KBM-7 (cell line): ENCODE data around the gene UBR4.
"Not testable (repeated sequence)": the region's sequence is repeated elsewhere in the genome, so short reads cannot be mapped to it uniquely, and the experiment has no call there.

Source experiments
- DNase-seq: peaks from one replicate; pipeline ENCODE4 v3.0.0-alpha.2; 2015
- in situ Hi-C: fragments of 300-500 bp; cut with MboI; formaldehyde crosslinking; loops from 2 replicates; pipeline ENCODE4 v1.14.3; 2020; ENCODE audit warnings: low sequenced_read_pairs, low pct_unique_long_range_greater_than_20kb, mixed read lengths

The UBR4 gene

DNA sequence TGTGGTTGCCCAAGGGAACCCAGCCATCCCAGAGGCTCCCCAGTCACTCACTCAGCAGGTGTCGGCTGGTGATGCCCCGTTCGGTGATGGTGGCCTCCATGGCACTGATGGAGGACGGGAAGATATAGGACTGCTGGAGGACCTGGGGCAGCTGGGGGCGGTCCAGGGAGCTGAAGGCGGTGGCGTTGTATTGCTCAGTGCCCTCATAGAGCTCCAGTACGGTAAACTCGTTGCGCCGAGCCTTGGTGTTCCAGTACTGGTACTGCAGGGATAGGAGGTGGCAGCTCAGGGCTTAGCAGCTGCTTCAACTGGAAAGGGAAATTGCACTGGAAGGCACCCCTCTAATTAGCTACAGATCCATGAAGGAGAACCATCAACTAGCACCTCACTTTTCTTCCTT is 12.5 kb upstream of the UBR4 start:
- in situ Hi-C loops = no loop called here

DNA sequence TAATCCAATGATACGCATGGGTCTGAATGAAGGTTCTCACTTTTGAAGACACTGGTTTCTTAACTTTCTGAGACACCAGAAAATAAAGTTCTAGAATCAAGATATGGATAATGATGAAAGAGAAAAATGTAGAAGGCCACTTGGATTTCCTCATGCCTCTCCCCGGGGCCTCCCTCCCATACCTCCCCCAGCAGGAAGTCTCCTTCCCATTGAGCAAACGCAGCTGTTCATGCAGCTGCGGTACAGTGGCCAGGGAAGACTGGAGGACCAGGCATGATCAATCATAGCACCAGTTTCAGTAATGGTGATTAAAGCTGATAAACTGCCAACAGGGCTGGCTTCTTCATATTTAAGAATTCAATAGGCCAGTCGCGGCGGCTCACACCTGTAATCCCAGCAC is 10.9 kb upstream of the UBR4 start:
- in situ Hi-C loops = no loop called here
- no peak for DNase-seq

More for the DNA sequence above, 12.5 kb upstream of the UBR4 start:
- no peak for DNase-seq

DNA sequence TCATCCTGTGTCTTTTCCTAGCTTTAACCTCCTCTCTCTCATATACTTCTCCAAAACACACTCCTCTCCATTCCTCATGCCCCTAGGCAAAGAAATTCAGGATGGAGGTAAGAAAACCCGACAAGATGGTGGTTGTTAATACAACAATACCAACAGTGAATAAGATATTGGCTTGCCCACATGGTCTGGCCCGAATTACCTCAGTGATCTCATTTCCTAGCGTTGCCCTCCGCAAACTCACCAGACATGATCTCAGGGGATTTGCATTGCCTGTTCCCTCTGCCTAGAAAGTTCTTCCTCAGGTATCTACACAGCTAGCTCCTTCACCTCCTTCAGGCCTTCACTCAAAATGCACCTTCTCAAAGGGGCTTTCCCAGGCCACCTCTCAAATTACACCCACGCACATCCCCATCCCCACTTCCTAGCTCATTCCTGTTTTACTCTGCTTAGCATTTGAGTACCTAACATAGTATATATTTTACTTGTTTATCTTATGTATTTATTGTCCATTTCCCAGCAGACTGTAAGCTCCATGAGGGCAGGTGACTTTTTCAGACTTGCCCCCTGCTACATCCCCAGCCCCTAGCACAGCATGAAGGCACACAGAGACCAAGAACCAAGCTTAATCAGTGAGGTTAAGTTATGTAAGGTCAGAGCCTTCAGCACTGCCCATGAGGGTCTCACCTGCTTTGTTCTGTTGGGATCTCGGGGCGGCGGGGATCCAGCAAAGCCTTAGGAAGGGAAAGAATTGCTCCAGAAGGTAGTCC is 10.2 kb upstream of the UBR4 start:
- no peak for DNase-seq
- in situ Hi-C loops = no loop called here

DNA sequence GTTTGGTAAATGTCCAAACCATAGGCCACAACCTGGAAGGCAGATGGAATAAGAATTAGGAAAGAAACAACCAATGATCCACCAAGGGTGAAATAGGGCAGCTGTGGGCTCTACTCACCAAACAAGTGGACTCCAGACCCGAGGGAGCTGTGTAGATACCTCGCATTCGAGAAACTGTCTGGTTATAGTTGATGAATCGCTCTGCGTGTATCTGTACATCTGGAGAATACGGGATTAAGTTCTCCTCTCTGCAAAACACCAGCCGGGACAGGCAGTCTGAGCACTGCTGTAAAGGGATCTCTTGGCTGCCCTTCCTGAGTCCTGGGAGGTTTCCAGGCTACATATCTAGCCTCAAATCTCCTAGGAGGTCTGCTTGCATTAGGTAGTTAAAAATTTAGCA is 9.4 kb upstream of the UBR4 start:
- in situ Hi-C loops = no loop called here
- no peak for DNase-seq

DNA sequence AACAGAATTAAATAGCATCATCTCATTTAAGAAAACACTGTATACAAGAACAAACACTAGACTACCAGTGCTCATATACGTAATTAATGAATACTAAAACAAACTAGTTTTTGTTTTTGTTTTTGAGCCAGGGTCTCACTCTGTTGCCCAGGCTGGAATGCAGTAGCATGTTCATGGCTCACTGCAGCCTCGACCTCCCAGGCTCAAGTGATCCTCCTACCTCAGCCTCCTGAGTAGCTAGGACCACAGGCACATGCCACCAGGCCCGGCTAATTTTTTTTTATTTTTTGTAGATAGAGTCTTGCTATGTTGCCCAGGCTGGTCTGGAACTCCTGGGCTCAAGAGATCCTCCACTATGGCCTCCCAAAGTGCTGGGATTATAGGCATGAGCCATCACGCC is 6.5 kb upstream of the UBR4 start:
- DNase-seq, in situ Hi-C loops: not testable (repeated sequence)

DNA sequence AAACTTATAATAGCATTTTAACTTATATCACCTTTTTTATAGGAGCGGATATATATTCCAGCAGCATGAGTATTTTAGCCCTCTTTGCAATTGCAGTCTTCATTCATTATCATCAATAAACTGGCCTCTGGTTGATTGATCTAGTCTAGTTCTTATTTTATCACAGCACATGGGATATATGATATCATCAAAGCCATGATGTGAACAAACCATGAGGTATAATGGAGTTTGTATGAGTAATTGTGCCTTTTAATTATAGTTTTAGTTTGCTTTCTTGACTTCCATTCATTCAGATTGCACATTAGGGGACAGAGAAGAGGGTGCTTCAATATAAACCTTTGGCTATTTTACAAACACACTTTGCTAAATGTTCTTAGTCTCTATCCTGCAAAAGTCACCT is 3.5 kb upstream of the UBR4 start:
- DNase-seq = no peak
- in situ Hi-C loops = no loop called here

DNA sequence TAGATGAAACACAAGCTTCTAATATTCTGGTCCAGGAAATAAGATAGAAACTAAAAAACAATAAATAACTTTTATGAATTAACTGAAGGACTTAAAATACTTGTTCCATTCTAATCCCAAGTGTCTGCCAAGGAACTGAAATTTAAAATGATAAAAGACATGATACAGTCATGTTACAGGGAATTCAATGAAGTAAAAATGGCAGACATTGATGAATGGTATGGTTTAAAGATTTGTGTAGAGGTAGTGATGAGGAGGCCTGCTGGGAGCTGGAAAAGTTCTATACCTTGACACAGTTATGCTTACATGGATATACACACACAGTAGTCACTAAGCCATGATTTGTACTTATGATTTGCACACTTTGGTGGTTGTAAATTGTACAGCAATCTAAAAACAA is 2.1 kb upstream of the UBR4 start:
- in situ Hi-C loops = no loop called here

DNA sequence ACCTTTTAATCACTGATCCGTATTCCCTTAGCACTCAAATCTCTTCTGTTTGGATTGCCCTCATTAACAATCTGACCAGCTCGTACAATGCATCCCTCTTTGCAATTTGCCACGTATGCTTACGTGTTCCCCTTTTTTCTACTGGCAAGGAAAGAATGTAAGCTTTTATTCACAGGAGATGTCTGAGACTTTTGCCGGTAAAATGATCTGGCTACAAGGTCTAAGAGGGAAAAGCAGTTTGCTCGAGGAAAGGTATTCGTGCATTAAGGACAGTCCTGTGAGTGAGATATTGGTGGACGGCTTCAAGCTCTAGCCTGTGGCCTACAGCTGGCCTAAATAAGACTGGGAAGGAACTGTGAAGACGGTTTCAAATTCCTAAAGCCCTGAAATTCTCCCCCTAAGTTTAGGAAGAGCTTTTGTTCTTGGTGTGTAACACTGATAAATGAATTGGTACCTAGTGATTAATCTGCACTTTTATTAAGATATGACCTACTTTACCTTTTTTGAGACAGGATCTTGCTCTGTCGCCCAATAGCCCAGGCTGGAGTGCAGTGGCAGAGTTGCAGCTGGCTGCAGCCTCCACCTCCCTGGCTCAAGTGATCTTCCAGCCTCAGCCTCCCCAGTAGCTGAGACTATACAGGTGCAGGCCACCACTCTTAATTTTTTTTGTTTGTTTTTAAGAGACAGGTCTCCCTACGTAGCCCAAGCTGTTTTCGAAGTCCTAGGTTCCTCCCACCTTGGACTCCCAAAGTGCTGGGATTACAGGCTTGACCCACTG is 895 bp upstream of the UBR4 start:
- peak; percentile 63 for DNase-seq
- in situ Hi-C loops = no loop called here

More for the DNA sequence above, 2.1 kb upstream of the UBR4 start:
- DNase-seq = no peak

DNA sequence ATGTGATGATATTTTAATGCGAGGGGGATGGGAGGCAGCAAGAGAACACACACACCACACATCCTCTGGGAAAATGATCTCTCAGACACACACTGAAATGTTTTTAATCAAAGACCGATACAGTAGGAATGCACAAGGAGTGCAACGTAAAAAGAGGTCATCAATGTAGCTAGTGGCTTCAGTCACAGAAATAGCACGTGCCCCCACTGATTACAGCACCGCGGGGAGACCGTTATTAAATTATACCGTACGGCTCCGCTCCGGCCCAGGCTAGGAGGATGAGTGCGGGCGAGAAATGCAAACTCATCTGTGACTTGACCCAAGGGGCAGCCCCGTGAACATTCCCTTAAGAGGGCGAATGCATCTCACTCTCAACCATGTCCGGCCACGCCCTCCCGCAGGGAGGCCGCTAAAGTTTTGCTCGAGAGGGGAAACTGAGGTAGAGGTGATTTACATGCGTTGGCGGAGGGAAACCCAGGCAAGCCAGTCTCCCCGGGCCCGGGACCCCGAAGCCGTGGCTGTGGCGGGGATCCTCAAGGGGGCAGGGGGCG is 552 bp downstream of the UBR4 start:
- in situ Hi-C loops = no loop called here
- no peak for DNase-seq

DNA sequence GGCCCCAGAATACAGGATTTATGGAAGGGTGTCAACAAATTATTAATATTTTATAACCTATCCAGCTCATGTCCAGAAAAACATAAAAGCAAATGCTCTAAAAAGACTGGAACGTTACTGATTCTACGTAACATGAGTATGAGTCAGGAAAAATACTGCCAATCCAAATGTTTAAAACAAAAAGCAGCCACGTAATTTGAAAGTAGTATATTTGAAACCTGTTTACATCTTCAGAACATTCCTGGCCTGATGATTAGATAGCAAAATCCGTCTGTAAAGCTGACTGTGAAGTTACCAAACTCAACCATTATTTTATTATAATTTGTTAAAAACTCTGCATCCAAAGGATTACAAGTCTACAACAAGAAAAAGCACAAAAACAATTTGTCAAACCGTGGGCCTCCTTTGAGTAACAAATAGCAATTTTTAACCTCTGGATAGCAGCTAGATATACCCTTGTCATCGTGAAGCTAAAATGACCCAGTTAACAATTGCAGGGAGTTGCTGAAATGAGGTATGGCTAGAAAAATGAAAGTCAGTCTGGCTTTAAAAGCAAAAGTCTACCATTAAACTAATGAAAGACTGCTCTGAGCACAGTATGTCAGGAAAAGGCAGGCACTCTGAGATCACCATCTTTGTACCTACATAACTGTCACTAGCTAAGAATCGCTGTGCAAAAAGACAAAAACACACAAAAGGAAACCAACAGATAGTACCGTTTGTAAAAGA is 1.2 kb downstream of the UBR4 start:
- in situ Hi-C loops = no loop called here
- no peak for DNase-seq

DNA sequence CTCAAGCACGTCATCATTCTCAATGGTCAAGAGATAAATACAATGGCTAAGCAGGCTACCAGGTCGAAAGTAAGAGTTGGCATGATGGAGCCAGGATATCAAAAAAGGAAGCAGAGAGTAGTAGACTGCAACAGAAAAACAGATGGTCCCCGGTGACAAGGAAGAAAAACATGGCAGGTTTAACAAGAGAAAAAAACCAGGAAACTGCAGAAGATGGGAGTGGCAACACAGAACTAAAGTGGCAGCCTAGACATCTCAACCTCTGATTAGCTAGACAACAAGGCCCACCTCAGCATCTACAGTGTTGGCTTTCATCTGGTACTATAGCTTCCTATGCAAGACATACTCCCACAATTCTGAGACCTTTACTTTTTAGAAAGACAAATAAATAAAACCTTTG is 3.1 kb downstream of the UBR4 start:
- DNase-seq = peak; percentile 64
- in situ Hi-C loops = no loop called here

DNA sequence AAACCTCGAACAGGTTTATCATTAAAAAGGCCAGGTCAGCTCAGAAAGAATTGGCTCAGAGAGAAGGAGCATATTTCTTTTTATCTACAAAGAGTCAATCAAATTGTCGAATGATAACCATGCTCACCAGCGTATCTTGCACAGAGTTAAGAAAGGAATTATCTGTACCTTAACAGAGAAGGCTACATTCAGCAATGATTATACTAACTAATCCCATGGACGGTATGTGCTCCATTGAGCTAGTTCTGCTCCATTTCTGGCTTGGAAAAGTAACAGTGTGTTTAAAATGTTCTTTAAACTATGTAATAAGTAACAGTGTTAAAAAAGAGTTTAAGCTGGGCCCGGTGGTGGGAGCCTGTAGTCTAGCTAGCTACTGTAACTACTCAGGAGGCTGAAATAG is 4.2 kb downstream of the UBR4 start:
- in situ Hi-C loops = no loop called here

DNA sequence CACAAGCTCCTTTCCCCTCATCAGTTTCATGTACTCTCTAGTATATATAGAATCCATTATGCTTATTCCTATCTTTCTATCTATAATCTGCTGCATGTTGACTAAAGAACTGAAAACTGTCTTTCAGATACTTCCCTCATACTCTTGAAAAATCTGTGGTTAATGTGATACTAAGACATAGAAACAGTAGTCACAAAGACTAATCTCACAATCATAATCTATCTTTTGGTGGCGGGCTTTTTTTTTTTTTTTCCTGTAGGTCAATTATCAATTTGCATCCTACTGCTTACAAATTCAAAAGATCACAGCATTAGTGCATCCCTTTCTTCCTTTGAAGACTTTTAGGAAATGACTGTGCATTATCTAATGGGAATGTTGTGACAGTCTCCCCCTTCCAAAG is 4.7 kb downstream of the UBR4 start:
- DNase-seq = no peak
- in situ Hi-C loops = no loop called here

More for the DNA sequence above, 4.2 kb downstream of the UBR4 start:
- DNase-seq = no peak

DNA sequence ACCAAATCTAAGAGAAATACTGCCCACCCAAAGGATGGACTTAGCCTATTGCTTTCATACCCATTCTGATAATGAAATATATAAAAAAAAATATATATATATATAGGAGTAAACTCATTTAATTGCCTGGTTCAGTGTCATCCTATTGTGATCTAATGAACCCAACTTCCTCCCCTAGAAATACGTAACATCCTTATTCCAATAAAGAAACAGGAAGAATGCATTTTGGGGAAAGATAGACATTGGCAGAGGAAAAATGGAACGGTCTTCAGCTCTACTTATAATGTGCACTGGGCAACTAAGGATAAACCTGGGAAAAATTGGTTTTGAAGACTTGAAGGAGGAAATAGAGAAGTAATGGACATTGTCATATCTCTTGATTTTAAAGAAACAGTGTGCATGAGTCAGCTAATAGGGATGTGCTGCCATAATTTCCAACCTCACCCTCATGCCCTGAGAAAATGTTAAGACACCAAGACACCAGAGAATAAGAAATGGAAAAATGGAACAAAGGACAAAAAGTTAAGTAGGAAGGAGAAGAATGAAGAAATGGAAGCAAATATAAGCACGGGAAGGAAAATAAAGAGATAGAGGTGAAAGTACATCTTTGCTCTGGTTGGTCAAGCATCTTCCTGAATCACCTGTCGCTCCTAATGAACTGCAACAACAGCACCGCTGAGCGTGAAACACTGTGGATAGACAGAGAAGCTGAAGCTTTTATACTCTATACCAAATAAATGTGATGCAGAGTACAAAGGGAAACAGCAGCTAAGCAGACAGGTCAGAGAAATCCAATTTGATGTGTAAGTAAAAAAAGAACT is 5.4 kb downstream of the UBR4 start:
- DNase-seq = peak; percentile 20
- in situ Hi-C loops = no loop called here

DNA sequence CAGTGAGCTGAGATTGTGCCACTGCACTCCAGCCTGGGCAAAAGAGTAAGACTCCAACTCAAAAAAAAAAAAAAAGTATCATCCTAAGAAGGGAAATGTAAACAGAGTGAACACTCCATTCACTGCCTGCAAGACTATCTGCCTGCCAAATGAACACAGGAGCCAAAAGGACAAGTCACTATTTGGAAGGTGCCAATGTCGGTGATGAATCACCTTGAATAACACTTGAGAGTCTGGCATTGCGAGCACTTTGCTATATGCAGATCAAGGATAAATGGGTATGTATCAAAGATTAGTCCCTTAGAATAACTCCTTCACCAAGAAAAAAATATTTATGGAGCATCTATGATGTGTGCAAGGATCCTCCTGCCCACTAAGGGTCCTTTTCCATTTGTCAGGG is 6.6 kb downstream of the UBR4 start:
- no peak for DNase-seq
- in situ Hi-C loops = no loop called here

DNA sequence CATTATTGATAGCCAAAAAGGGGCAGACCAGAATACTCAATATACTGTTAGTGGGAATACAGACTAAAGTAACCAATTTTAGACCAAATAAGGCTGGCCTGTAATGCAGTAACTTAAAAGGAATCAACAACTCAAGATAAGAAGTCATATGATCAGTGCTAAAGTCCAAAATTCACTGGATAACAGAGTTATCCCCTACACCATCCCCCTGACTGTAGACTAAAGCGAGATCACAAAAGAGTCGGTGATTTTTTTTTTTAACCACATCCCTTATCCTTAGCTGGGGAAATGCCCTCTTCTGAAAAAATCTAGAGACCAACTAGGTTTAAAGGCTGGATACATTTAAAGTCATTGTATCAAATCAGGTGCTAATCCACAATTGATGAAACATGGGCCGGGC is 7.7 kb downstream of the UBR4 start:
- in situ Hi-C loops = no loop called here
- DNase-seq = no peak

DNA sequence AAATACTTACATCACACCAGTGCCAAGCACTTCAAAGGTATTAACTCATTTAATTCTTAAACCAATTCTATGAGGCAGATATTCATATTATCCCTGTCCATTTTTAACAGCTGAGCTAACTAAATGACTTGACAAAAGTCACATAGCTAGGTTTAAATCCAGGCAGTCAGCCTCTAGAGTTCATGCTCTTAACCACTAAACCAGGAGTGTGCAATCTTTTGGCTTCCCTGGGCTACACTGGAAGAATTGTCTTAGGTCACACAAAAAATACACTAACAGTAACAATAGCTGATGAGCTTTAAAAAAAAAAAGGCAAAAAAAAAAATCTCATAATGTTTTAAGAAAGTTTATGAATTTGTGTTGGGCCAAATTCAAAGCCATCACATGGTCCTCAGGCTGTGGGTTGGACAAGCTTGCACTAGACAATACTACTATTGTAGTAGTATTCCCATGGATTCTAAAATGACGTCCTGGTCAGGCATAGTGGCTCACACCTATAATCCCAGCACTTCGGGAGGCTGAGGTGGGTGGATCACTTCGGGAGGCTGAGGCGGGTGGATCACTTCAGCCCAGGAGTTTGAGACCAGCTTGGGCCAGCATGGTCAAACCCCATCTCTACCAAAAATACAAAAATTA is 10.0 kb downstream of the UBR4 start:
- in situ Hi-C loops = no loop called here
- no peak for DNase-seq

DNA sequence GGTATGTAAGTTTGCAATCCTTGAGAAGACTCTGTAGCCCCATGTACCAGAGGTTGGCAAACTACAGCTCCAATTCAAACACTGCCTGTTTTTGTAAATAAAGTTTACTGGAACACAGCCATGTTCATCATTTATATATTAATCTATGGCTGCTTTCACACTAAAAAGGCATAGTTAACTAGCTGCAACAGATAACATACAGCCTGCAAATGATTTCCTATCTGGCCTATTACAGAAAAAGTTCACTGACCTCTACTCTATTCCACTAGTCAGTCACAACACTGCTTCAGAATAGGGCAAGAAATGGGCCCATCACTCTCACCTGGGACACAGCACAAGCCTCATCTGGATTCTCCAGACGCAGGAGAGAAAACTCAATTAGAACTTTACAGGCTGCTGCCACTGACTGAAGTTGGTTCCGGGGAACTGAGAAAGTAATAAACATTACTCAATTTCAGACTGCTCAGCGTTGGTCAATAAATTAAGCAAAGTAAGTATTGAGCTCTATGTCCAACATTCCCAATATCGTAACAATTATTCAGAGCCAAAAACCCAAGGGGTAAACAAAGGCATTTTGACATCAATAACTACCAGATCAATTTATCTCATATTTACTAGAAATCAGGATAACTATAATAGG is 10.6 kb downstream of the UBR4 start:
- in situ Hi-C loops = no loop called here
- DNase-seq = no peak
